Measurements from ENCODE around the gene LY6G6F.

Gene LY6G6F

GRCh38 chr6:31739639-31740396 lies 33.2 kb downstream of the LY6G6F start, which contains the start of gene MSH5:
Gene MSH5, plus strand, starts transcription at chr6:31740005. Its CDS starts 462 bp downstream, at chr6:31740467.
- peak; percentile 97 for DNase-seq (ENCODE audit: low spot score)

GRCh38 chr6:31740397-31741223 lies 33.9 kb downstream of the LY6G6F start:
- peak; percentile 44 for DNase-seq (ENCODE audit: low spot score)

- no peak for DNase-seq (ENCODE audit: low spot score)
Measured at GRCh38 chr6:31741815-31742214, 35.1 kb downstream of the LY6G6F start.

GRCh38 chr6:31742894-31743293 lies 36.2 kb downstream of the LY6G6F start:
- no peak for DNase-seq (ENCODE audit: low spot score)

GRCh38 chr6:31744422-31744821 lies 37.8 kb downstream of the LY6G6F start:
- no peak for DNase-seq (ENCODE audit: low spot score)

DNA sequence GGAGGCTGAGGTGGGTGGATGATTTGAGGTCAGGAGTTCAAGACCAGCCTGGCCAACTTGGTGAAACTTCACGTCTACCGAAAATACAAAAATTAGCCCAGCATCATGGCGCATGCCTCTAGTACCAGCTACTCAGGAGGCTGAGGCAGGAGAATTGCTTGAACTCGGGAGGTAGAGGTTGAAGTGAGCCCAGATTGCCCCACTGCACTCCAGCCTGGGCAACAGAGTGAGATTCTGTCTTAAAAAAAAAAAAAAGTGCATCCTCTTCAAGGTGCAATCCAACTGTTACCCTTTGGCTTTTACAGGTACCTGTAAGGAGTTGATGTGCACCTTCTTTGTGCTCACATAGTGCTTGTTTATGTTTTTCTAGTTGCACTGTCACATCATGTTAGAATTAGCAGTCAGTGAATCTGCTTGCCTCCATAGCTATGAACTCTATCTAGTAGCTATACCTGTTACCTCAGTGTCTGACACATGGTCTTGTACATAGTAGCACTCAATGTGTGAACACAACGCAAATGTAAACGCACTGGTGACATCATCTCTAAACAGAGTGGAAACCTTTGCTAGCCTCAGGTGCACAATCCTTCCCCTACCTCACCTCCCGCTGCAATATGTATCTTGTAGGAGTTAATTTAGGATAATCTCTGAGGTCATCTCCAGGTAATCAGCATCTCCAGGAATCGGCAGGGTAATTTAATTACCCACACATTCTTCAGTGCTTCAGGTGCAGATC lies 42.8 kb downstream of the LY6G6F start:
- no peak for DNase-seq (ENCODE audit: low spot score)

DNA sequence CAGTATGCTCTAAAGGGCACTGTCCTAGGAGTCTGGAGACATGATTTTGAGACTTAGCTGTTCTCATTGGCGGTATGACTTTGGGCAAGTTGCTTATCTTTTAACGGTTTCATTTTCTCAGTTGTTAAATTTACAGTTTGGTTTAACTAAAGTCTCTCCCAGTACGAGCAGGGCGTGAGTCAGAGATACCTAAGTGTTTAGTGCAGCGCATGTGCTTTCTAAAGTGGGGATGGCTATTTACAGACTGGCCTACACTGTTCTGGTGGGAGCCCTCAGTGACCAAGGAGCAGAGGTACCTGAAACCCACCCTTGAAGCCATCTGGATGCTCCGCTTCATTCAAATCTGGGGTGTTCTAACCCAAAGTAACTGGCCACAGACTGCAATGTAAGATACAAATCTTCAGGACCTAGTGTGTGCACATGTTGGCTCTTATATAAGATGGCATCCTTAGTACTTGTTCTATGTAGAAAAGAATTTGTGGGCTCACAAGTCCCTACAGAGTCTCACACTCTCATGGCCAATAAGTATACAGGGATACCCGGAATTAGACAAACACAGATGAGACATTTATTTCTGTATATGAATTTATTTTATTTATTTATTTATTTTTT lies 43.9 kb downstream of the LY6G6F start:
- DNase-seq (ENCODE audit: low spot score), result no peak

- DNase-seq (ENCODE audit: low spot score), result no peak
Measured at GRCh38 chr6:31752739-31753319, 46.2 kb downstream of the LY6G6F start.

DNA sequence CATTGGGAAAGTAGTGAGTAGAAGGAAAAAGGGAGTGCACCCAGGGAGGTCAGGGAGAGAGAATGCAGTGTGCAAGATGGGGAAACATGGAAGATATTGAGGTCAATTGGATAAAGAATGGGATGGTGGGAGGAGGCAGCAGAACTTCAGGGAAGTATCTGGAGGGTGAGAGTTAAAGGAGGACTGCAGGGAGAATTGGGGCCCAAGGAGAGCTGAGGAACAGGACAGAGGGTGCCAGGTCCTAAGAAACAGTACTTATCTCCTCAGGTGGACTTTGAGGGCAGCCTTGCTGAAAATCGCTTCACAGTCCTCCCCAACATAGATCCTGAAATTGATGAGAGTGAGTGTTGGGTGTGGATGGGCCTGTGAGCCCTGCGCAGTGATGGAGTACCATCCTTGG lies 51.6 kb downstream of the LY6G6F start:
- no peak for DNase-seq (ENCODE audit: low spot score)
